PC-9 (cell line): ENCODE results near the gene RAB3IL1. TPM values are rescaled to one million over a fixed set of nuclear protein-coding genes. Genes with fewer than 3 reads are reported as not detected.

Experiments used
- BruUV-seq: library from RNA; stranded (reverse); fragments of 400-500 nt; replicated peaks from 2 replicates; lab custom pipeline; 2021; lab: Mats Ljungman, UMichigan
- CTCF ChIA-PET: fragments of 300-600 bp; sonication (Branson Sonifier 250); formaldehyde crosslinking; loops from one replicate; lab custom pipeline; 2022; ENCODE audit warnings: antibody characterized with exemption; lab: Charles Lee
- POLR2A ChIA-PET: fragments of 300-600 bp; sonication (Branson Sonifier 250); formaldehyde crosslinking; loops from one replicate; lab custom pipeline; 2022; ENCODE audit warnings: antibody characterized with exemption; ENCODE audit not compliant: unreplicated experiment; lab: Charles Lee
- DNase-seq, 2 experiments: peaks; one replicate each; pipeline versions ENCODE4 v3.0.0 to v3.0.0-alpha.2; 2015 to 2022; ENCODE audit warnings: mixed read lengths in 1 of 2
- H2AFZ ChIP-seq: fragments of 200-600 bp; sonication (generic); 2 replicates; pipeline ENCODE4 v1.8.1; 2017; ENCODE audit warnings: antibody characterized with exemption
- H3F3A ChIP-seq: fragments of 200-600 bp; sonication (generic); 2 replicates; pipeline ENCODE4 v1.8.1; 2017; ENCODE audit warnings: antibody characterized with exemption, mild to moderate bottlenecking, low read depth; ENCODE audit not compliant: insufficient read depth
- H3K27ac ChIP-seq: fragments of 200-600 bp; sonication (generic); 2 replicates; pipeline ENCODE4 v1.6.1; 2016; ENCODE audit warnings: mixed run types
- H3K27me3 ChIP-seq: fragments of 200-600 bp; sonication (generic); 2 replicates; pipeline ENCODE4 v1.6.1; 2016; ENCODE audit warnings: low read depth, mixed run types; ENCODE audit not compliant: insufficient read depth
- H3K36me3 ChIP-seq: fragments of 200-600 bp; sonication (generic); 2 replicates; pipeline ENCODE4 v1.6.1; 2016; ENCODE audit warnings: low read depth, mixed run types
- H3K4me1 ChIP-seq: fragments of 200-600 bp; sonication (generic); replicated peaks from 2 replicates; pipeline ENCODE4 v1.6.1; 2016; ENCODE audit warnings: mixed run types; ENCODE audit not compliant: insufficient read depth
- H3K4me2 ChIP-seq: fragments of 200-600 bp; sonication (generic); 2 replicates; pipeline ENCODE4 v1.6.1; 2017; ENCODE audit warnings: mixed run types
- H3K4me3 ChIP-seq: fragments of 200-600 bp; sonication (generic); 2 replicates; pipeline ENCODE4 v1.6.1; 2016; ENCODE audit warnings: mixed run types
- H3K79me2 ChIP-seq: fragments of 200-600 bp; sonication (generic); 2 replicates; pipeline ENCODE4 v1.6.1; 2017; ENCODE audit warnings: low read depth, mixed run types
- H3K9me2 ChIP-seq: fragments of 200-600 bp; sonication (generic); 2 replicates; pipeline ENCODE4 v1.8.1; 2017; ENCODE audit warnings: mild to moderate bottlenecking; ENCODE audit not compliant: insufficient read depth
- H3K9me3 ChIP-seq: fragments of 200-600 bp; sonication (generic); 2 replicates; pipeline ENCODE4 v1.8.1; 2016; ENCODE audit warnings: low read depth; ENCODE audit not compliant: insufficient read depth
- H4K20me1 ChIP-seq: fragments of 200-600 bp; sonication (generic); 2 replicates; pipeline ENCODE4 v1.8.1; 2017; ENCODE audit not compliant: insufficient read depth
- CTCF ChIP-seq: fragments of 200-600 bp; sonication (generic); conservative IDR thresholded peaks from 2 replicates; pipeline ENCODE4 v1.6.1; 2017; ENCODE audit warnings: mixed run types, antibody characterized with exemption, mild to moderate bottlenecking, moderate library complexity
- EZH2 ChIP-seq: fragments of 200-600 bp; sonication (generic); IDR thresholded peaks from 2 replicates; pipeline ENCODE4 v1.8.0; 2017; ENCODE audit warnings: antibody characterized with exemption, low read depth
- intact Hi-C: fragments of 100-400 bp; cut with micrococcal nuclease; formaldehyde crosslinking; loops from one replicate; pipeline ENCODE4 v1.10.0; 2022; ENCODE audit not compliant: unreplicated experiment
- total RNA-seq: library from RNA; stranded (reverse); gene quantifications from 2 replicates; pipeline ENCODE4 v1.2.3, GENCODE V29; 2021

RAB3IL1 gene
- total RNA-seq, 1 experiment from 2014 or later = 4.4 TPM

GRCh38 chr11:61892085-61892370, 25.3 kb downstream of the RAB3IL1 start:
- DNase-seq = no peak
- peak overlapping the region; percentile 94; the same call in 1 of the 2 replicates for H3K4me3 ChIP-seq
- H3K79me2 ChIP-seq = no peaks in the 10 kb centered on the region
- peak overlapping the region; percentile 82 for H3K4me2 ChIP-seq
- POLR2A ChIA-PET = interaction anchor here (0.6 kb wide), 1 partner anchor 106 kb away, joined by 5 read pairs; no protein-coding TSS in a partner anchor
- intact Hi-C loops = no loop called here
- H3K9me2 ChIP-seq = no peaks in the 10 kb centered on the region
- H3K27ac ChIP-seq = no peak overlapping the region
- H3K4me1 ChIP-seq = peaks cover 12% of the 10 kb centered on the region
- H4K20me1 ChIP-seq = no peaks in the 10 kb centered on the region; the same call in 1 of the 2 replicates
- CTCF ChIA-PET = interaction anchor here (0.6 to 0.7 kb wide), 2 partner anchors 10 to 153 kb away, joined by 3 read pairs; no protein-coding TSS in a partner anchor
- no peaks in the 10 kb centered on the region for H3K27me3 ChIP-seq
- H3K36me3 ChIP-seq = no peaks in the 10 kb centered on the region
- no peaks in the 10 kb centered on the region for H3K9me3 ChIP-seq
- peaks cover 30% of the 10 kb centered on the region for H3F3A ChIP-seq
- peak overlapping the region; percentile 72; the same call in 1 of the 2 replicates for H2AFZ ChIP-seq
- no peak for TF ChIP-seq CTCF
- no peak for TF ChIP-seq EZH2
- BruUV-seq = no TSS peak

- Histone ChIP-seq H3K27me3 (no peaks in the 10 kb centered on the region), H3K9me2 (no peaks in the 10 kb centered on the region), H3K4me3 (peak within 1 kb of the TSS; percentile 94), H3K9me3 (no peaks in the 10 kb centered on the region), H3K79me2 (no peaks in the 10 kb centered on the region), H4K20me1 (no peaks in the 10 kb centered on the region; the same call in 1 of the 2 replicates), H3K36me3 (no peaks in the 10 kb centered on the region), H3K4me2 (peak within 1 kb of the TSS; percentile 98), H3F3A (peaks cover 30% of the 10 kb centered on the region), H3K4me1 (peaks cover 12% of the 10 kb centered on the region), H3K27ac (no peak within 1 kb of the TSS), H2AFZ (peak within 1 kb of the TSS; percentile 93)
- POLR2A ChIA-PET = no interaction called here
- CTCF ChIA-PET = interaction anchor here (0.6 kb wide), 2 partner anchors 154 to 830 kb away, joined by 3 read pairs; no protein-coding TSS in a partner anchor
- BruUV-seq = no TSS peak
- intact Hi-C loops = loop anchor here (1.0 kb wide), 1 partner anchor 75 kb away; no protein-coding TSS in a partner anchor
- DNase-seq = peak; percentile 75 to 96
- no peak for TF ChIP-seq CTCF
- TF ChIP-seq EZH2 = no peak
These were observed 25.9 kb downstream of the RAB3IL1 start, which contains the start of gene FADS3 for GRCh38 chr11:61891331-61892084. FADS3 (minus strand) TSS chr11:61891545; CDS start chr11:61891381, 164 bp downstream.

GRCh38 chr11:61890529-61891330, 26.6 kb downstream of the RAB3IL1 start:
- Histone ChIP-seq H3K9me3 (no peaks in the 10 kb centered on the region), H3K4me3 (peak overlapping the region; percentile 94), H3K4me2 (peak overlapping the region; percentile 98), H3K27me3 (no peaks in the 10 kb centered on the region), H3K27ac (no peak overlapping the region), H4K20me1 (no peaks in the 10 kb centered on the region; the same call in 1 of the 2 replicates), H2AFZ (peak overlapping the region; percentile 93), H3K9me2 (no peaks in the 10 kb centered on the region), H3F3A (peaks cover 30% of the 10 kb centered on the region), H3K4me1 (peaks cover 12% of the 10 kb centered on the region), H3K79me2 (no peaks in the 10 kb centered on the region), H3K36me3 (no peaks in the 10 kb centered on the region)
- BruUV-seq = no TSS peak
- ChIA-PET POLR2A (interaction anchor here (0.7 kb wide), 1 partner anchor 12 kb away, joined by 3 read pairs; no protein-coding TSS in a partner anchor), CTCF (interaction anchor here (0.6 kb wide), 1 partner anchor 829 kb away, joined by 3 read pairs; no protein-coding TSS in a partner anchor)
- peak; percentile 32; the same call in 1 of the 2 replicates for TF ChIP-seq CTCF
- no peak for TF ChIP-seq EZH2
- intact Hi-C loops = loop anchor here (1.0 kb wide), 1 partner anchor 74 kb away; no protein-coding TSS in a partner anchor
- DNase-seq = peak; percentile 64 to 69
